ENCODE measurements around the gene CEP131. TPM values are rescaled to one million over a fixed set of nuclear protein-coding genes. Genes with fewer than 3 reads are reported as not detected.

CEP131 gene
- polyA plus RNA-seq, 3 donors, result 5.0 to 12.7 (median 5.4) TPM

DNA sequence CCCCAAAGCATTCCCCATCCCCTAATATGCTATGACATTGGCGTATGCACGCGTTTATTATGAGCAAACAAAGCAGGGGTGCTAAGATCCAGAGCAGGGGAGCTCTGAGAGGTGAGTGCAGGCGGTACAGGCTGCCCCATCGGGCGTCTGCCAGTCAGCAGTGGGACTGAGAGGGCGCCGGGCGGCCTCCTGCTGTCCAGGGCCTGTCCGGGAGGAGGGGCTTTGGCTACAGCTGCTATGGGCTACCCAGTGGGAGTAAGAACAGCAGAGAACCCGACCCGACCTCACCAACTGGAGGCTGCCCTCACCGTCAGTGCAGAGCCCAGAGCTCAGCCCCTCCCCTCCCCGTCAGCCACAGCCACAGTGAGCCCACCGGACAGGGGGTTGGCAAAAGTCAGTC is 38.2 kb downstream of the CEP131 start:
- WGBS, 3 donors, result 29 to 38% (median 29%) methylated on average over 15 of the region's 15 CpGs

DNA sequence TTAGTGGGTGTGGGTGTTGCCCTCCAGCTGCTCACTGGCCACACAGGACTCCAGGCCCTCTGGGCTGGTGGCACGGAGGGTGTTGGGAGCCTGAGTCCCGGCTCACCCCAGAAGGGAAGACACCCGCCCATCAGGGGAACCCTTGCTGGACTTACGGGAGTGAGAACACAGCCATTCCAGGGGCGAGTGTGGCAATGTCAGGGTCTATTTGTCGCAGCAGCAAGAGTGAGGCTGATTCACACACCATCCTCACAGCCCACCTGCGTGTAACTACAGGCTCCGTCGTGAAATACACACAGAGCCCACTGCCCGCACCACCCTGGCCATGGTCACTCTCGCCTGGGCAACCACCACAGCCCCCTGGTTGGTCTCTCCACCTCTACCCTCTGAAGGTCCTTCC is 39.0 kb downstream of the CEP131 start:
- no peak overlapping the region for H3K27ac ChIP-seq (ENCODE audit: low read depth, low read length)
- 87 to 96% (median 91%) methylated on average over 11 of the region's 11 CpGs for WGBS, 3 donors

More for the DNA sequence above, 38.2 kb downstream of the CEP131 start:
- no peak overlapping the region for H3K27ac ChIP-seq (ENCODE audit: low read depth, low read length)

- WGBS, 3 donors, result 88 to 94% (median 93%) methylated on average over 9 to 10 of the region's 10 CpGs
- H3K27ac ChIP-seq (ENCODE audit: low read depth, low read length), result no peak overlapping the region
Measured at GRCh38 chr17:81183316-81183715, 39.4 kb downstream of the CEP131 start.

DNA sequence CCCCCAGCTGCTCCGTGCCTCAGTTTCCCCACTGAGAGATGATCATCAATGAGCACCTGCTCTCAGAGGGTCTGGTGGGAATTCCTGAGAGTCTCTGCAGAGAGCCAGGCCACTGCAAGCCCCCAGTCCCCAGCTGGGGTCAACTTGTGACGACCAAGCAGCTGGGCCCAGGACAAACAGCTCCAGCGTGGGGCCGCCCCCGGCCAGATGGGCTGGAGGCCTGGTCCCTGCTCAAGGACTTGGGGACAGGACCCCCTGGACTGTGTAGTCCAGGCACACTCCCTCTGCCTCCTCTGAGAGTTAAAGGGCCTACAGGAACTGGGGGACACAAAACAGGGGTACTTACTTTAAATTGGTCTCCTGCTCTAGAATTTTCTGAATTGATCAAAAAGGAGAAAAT is 40.2 kb downstream of the CEP131 start:
- no peak overlapping the region for H3K27ac ChIP-seq (ENCODE audit: low read depth, low read length)
- WGBS, 3 donors, result 83 to 91% (median 88%) methylated on average over 5 of the region's 5 CpGs

DNA sequence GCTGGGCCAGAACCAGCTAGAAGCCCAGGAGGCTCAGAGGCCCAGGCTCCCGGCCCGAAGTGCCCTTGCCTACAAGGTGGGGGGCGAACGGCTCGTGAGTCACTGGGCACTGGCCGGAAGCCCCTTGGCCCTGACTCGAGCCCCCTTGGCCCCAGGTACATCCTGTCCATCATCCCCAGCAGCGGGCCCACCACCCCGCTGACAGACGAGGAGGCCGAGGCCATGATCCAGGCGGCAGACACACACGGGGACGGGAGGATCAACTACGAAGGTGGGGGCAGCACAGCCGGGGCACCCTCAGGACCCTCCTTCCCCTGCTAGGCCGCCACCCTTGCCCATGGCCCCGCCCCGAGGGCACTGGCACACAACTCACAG is 41.0 kb downstream of the CEP131 start:
- 92 to 98% (median 94%) methylated on average over 17 to 19 of the region's 19 CpGs for WGBS, 3 donors
- H3K27ac ChIP-seq (ENCODE audit: low read depth, low read length), result no peak overlapping the region

DNA sequence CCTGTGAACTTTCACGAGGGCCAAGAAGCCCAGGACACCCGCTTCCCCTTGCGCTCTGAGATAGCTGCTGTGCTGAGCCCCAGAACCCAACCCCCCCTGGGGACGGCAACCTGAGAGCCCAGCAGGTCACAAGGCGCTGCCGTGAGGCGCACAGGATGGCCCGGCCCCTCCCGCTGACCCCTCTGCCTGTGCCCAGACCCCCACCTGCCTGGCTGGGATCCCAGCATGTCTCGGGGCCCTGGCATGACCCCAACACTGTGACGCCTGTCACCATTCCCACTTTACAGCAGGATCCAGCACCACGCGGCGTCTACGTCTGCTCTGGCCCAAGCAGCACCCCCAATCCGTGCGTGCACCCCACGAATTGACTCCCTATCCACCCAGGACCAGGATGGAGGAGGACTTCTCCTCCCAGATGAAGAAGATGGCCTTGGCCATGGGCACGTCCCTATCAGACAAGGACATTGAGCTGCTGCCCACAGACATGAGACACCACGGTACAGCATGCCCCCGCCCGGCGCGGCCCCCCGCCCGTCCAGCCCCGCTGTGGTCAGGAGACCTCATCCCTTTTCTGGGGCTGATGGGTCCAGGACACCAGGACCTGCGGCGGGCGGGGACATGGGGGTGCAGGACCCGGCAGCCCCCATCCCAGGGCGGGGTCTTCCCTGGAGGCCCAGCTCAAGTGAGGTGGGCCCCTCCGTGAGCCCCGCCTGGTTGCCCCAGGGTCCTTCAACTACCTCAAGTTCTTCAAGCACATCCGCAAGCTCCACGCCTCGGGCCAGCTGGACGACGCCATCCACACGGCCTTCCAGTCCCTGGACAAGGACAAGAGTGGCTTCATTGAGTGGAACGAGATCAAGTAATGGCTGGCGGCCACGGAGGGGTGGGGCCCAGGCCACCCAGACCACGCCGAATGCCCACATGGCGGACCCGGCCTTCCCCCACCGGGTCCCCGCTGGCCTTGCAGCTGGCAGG is 41.6 kb downstream of the CEP131 start:
- H3K27ac ChIP-seq (ENCODE audit: low read depth, low read length), result no peak overlapping the region
- WGBS, 3 donors, result 93 to 94% (median 94%) methylated on average over 43 to 49 of the region's 49 CpGs

- no peak overlapping the region for H3K27ac ChIP-seq (ENCODE audit: low read depth, low read length)
- 66 to 78% (median 72%) methylated on average over 11 to 12 of the region's 12 CpGs for WGBS, 3 donors
Measured at GRCh38 chr17:81179861-81180260, 42.9 kb downstream of the CEP131 start.

DNA sequence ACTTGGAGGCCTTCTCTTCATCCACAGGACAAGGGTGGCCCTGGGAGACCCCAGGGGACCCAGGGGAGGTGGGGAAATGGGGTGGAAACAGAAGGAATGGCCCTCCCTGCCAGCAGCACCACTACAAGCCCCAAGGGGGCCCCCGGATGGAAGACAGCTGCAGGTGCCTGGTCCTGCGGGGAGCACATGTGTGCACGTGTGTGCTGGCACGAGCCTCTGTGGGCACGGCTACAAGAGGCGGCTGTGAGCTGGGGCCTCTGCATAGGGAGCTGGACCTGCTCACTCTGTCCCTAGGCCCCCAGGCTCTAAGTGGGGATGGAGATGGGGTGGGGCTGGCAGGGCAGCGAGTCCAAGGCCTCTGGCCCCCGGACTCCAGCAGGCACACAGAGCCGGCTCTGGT is 43.5 kb downstream of the CEP131 start:
- WGBS, 3 donors, result 59 to 78% (median 72%) methylated on average over 9 of the region's 9 CpGs
- H3K27ac ChIP-seq (ENCODE audit: low read depth, low read length), result no peak overlapping the region

DNA sequence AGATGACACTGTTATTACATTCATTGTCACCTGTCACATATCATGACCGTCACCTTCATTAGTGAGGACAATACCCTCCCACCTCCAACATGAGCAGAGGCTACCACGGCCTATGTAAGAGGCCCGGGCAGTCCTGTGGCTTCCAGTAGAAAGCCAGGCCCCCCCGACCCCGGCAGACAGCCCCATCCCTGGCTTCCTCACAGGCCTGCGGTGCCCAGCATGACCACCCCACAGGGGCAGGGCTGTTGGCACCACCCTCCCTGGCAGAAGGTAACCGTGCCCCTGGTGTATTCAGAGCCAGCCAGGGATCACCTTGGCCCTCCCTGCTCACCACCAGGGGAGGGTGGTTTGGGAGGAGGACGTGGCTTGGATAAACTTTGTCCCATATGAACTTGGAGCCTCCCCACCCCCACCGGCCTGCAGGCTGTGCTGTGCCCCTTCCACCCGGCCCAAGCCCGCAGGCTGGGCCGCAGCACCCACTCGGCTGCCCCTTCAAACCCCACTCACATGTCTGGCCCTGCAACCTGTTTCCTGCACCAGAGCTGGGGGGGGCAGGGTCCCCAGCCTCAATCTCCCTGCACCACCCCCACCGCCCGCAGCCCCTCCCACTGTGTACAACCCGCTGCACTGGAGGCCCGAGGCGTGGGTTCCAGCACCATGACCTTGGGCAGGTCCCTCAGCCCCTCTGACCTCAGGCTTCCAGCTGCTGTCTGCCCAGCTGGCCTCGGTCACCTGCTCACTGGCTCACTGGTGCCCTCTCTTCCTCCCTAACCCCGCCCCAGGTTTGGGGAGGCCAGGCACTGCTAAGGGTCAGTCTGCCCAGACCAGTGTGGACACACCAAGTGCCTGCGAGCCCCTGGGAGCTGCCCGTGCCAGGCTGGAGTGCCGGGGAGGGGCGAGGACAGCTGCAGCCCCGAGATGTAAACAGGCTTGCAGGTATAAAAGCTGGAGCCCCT is 44.4 kb downstream of the CEP131 start:
- H3K27ac ChIP-seq (ENCODE audit: low read depth, low read length), result no peak overlapping the region
- WGBS, 3 donors, result 74 to 91% (median 80%) methylated on average over 25 of the region's 25 CpGs

GRCh38 chr17:81176666-81177065 is 46.1 kb downstream of the CEP131 start:
- no peak overlapping the region for H3K27ac ChIP-seq (ENCODE audit: low read depth, low read length)
- WGBS, 3 donors, result 92 to 95% (median 93%) methylated on average over 7 of the region's 7 CpGs

DNA sequence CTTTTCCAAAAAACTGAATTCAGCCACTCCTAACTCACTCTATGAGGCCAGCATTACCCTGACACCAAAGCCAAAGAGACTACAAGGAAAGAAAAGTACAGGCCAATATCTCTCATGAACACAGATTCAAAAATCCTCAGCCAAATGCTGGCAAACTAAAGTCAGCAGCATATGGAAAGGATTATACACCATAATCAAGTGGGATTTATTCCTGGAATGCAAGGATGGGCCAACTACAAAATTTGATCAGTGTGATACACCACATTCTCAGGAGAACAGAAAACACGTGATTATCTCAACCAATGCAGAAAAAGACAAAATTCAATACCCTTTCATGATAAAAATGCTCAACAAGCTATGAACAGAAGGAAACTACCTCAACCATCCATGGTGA is 49.0 kb downstream of the CEP131 start:
- no peak overlapping the region for H3K27ac ChIP-seq (ENCODE audit: low read depth, low read length)
- WGBS, 3 donors, result 69 to 77% (median 74%) methylated on average over 1 of the region's 1 CpG

GRCh38 chr17:81173052-81173761 is 49.6 kb downstream of the CEP131 start:
- H3K27ac ChIP-seq (ENCODE audit: low read depth, low read length), result no peak overlapping the region
- 90 to 92% (median 92%) methylated on average over 11 of the region's 11 CpGs for WGBS, 3 donors

DNA sequence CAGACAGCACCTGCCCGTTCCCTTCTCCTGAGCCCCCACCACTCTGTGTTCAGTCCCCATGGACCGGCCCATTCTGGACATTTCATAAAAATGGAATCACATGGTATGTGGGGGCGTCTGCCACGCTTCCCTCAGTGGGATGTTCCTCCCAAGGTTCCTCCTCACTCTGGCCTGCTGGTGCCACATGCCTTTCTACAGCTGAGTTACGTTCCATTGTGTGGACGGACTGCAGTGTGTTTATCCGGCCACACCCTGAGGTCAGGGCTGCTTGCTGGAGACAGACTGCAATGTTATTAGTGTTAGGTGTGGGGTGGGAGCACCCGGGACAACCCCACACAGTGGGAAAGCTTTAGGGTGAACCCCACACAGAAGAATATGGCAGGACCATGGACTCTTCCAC is 50.8 kb downstream of the CEP131 start:
- no peak overlapping the region for H3K27ac ChIP-seq (ENCODE audit: low read depth, low read length)
- WGBS, 3 donors, result 60 to 80% (median 65%) methylated on average over 8 of the region's 8 CpGs

DNA sequence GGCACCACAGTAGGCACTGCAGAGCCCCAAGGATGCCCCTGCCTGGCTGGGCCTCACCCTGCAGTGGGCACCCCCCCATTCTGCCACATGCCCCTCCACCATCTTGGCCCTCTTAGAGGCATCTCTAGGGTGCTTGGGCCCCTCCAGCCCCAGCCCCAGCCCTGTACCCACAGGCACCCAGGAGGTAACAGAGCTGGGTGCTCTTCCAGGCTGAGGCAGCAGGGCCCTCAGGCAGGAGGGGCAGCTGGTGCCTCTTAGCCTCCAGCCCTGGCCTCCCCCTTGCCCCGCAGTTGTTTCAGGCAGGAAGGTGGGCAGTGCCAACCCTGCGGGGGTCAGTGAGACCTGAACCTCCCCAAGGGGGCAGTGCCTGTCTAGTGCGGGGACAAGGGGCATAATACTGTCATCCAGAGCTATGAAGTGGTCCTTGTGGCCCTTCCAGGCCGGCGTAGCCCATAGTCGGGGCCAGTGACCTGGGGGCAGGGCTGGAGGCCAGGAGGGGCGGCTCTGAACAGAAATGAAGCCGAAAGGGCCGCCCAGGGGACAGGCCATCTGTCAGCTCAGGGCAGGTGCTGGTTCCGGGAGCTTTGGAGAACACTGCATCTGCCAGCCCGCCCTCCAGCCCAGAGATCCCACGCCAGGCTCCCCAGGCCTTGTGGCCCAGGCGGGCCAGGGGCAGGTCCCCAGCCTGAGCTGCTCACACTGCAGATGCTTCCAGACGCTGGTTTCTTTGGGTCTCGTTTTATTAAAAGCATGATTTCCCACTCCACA is 51.9 kb downstream of the CEP131 start:
- 80 to 84% (median 81%) methylated on average over 15 of the region's 15 CpGs for WGBS, 3 donors
- no peak overlapping the region for H3K27ac ChIP-seq (ENCODE audit: low read depth, low read length)

GRCh38 chr17:81169870-81170309 is 52.9 kb downstream of the CEP131 start:
- H3K27ac ChIP-seq (ENCODE audit: low read depth, low read length), result no peak overlapping the region
- 82 to 96% (median 94%) methylated on average over 3 of the region's 3 CpGs for WGBS, 3 donors

GRCh38 chr17:81167638-81168037 is 55.1 kb downstream of the CEP131 start:
- WGBS, 3 donors, result 93 to 95% (median 93%) methylated on average over 7 of the region's 7 CpGs

DNA sequence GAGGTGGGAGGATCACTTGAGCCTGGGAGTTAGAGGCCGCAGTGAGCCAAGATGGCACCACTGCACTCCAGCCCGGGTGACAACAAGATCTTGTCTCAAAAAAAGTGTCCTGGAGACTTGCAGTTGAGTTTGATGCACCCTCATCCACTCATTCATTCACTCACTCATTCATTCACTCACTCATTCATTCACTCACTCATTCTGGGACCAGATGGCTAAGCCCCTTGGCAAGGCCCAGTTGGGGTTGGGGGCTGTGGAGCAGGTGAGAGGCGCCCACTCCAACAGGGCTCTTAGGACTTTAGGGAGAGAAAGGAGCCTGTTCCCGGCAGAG is 55.6 kb downstream of the CEP131 start:
- WGBS, 3 donors, result 97 to 100% (median 97%) methylated on average over 4 of the region's 4 CpGs
- H3K27ac ChIP-seq (ENCODE audit: low read depth, low read length), result no peak overlapping the region

More at GRCh38 chr17:81167638-81168037, 55.1 kb downstream of the CEP131 start:
- H3K27ac ChIP-seq (ENCODE audit: low read depth, low read length), result no peak overlapping the region

DNA sequence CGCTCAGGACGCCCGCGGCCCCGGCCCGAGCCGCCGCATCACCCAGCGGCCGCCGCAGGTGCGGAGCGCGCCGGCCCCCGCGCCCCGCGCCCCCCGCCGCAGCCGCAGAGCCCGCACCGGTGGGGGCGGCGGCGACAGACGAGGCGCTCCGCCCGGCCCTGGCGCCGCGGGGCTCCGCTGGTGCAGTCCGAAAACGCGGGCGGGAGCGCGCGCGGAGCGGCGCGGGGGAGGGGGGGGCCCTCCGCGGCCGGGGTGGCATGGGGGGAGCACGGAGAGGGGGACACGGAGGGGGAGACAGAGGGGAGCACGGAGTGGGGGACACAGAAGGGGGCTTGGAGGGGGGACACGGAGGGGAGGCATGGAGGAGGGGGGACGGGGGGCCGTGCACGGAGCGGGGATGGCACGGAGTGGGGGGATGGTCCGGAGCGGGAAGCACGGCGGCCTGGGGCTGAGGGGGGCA is 56.7 kb downstream of the CEP131 start, which contains the start of gene AATK:
TSS of gene AATK (minus strand) at position 189 of the 460 bp plus-strand sequence. CDS start 229 bp downstream, outside the sequence.
- WGBS, 3 donors, result 1 to 2% (median 1%) methylated on average over 16 to 54 of the region's 62 CpGs
- no peak within 1 kb of the TSS for H3K27ac ChIP-seq (ENCODE audit: low read depth, low read length)
